Stimulated activated CD8-positive, alpha-beta memory T cell treated with anti-CD3 and anti-CD28 coated beads, Interleukin-12 subunit alpha, Interleukin-12 subunit beta, amount 100 ng/mL, for 24 hours (primary cell): ENCODE results near the gene MGAT5.
"Not testable (repeated sequence)": the region's sequence is repeated elsewhere in the genome, so short reads cannot be mapped to it uniquely, and the experiment has no call there.

Experiments used
- DNase-seq: peaks from one replicate; pipeline ENCODE4 v3.0.0-alpha.2; 2020; ENCODE audit errors: extremely low read depth

MGAT5 gene

DNA sequence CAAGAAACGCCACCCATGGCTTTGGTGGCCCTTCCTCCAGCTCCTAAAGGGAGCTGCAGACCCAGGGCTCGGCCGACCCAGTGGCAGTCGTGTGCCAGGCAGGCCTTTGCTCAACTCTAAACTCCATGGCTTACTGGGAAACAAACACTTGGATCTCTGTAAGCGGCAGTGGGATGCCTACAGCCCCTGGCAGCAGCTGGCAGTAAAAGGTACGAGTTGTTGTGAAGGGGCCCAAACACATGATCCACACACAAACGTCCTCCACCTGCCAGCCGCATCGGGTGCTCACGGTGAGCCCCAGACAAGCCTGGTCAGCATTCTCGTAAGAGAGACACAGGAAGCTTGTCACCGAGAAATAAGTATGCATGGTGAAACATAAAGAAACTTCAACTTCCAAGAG lies 214.9 kb downstream of the MGAT5 start:
- DNase-seq: no peak

DNA sequence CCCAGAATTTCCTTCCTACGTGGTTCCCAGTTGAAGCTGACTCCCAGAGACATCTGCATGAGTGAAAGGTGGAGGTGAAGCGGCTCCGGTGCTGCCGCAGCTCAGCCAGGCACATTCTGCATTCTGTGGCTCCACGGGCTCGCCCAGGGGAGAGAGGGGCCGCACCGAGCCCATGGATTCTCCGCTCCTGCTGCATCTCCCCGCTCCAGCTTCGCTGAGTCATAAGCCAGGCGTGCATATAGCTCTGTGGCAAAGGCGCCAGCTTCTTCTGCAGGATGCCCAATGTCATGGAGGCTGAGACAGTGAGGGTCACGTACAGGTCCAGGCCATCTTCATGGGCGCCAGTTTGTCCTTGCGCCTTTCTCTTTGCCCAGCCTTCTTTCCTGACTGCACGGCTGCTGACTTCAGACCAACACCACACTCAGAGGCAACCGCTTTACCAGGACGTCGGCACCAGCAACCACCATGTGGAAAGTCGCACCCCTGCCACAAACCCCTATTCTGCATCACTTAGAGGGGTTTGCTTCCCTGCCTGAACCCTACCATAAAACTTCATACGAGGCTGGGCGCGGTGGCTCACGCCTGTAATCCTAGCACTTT lies 215.7 kb downstream of the MGAT5 start:
- no peak for DNase-seq

DNA sequence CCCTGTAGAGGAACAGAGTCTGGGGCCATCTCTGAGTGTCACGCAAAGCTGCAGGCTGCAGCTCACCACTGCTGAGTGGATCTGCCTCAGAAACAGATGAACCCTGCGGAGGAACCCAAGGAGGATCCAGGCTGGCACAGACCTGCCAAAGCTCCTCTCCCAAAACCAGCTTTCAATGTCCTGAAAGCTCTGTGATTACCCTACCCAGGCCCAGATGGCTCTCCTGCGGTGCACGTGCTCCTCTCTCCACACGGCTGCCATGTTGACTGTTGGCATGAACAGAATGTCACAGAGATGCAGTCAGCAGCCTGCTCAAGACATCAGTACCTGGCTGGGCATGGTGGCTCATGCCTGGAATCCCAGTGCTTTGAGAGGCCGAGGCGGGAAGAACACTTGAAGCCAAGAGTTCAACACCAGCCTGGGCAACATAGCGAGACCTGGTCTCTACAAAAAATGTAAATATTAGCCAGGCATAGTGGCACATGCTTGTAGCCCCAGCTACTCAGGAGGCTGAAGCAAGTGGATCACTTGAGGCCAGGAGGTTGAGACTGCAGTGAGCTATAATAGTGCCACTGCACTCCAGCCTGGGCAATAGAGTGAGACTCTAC lies 216.8 kb downstream of the MGAT5 start:
- DNase-seq: no peak

DNA sequence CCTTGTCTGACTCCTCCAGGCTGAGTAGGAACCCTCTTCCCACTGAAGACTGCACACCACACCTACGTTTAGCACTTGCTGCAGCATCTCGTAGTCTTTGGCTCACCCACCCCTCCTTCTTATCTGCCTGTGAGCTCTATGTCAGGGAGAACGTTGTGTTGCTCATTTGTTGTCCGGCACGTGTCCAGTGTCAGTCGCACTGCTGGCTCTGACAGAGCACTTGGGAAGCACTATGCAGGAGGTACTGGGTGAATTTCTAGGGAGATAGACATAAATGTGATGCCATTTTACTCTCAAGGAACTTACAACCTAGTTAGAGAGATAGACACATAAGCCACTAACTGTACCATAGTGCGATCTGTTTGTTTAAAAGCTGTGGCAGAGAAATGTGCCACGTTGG lies 223.1 kb downstream of the MGAT5 start:
- not testable (repeated sequence) for DNase-seq

DNA sequence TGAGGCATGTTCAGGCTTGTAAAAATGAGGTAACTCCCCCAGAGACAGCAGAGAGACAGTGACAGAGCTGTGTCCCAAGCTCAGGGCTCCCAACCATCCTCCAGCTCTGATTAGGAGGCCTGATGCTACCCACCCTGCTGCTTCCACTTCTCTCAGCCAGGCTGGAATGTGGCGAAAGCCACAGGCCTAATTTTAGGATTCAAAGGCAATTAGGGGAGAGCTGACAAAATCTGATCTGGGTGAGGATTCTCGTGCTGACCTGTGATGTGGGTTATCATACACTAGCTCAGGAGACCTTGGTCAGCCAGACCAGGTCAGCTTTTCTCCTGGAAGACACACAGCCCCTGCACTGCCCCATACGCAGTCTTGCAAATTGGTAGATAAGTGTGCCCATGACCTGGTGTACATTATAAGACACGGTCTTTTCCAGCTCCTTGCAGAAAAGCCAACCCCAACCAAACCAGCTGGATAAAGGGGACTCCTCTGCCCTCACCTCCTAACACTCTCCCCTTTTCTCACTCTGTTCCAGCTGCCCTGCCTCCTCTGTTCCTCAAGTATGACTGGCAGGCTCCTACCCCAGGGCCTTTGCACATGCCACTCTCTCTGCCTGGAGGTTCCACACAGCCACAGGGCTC lies 225.9 kb downstream of the MGAT5 start:
- DNase-seq: no peak

DNA sequence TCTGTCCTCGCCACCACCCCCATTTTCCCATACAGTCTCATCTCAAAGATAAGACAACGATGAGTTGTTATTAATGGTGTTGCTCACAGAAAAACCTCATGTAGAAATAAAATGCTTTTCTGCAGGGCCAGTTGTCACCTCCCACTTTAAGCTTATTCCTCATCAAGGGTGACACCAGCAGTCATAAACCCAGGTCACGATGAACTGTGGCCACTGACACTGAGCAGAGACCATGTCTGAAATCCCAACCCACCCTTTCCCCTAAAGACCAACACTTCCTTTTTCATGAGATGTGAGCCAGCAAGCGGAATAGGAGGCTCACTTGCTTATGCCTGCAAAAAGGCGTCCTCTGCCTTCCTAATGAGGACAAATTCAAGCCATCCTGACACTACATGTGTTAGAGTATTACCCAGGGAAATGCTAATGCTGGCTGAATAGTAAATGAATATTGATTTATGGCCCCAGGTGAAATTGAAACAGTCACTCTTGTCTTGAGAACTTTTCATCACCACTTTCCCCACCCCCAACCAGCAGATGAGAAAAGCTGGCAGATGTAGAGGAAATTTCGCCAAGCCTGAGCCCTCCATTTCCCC lies 228.4 kb downstream of the MGAT5 start:
- DNase-seq: no peak

DNA sequence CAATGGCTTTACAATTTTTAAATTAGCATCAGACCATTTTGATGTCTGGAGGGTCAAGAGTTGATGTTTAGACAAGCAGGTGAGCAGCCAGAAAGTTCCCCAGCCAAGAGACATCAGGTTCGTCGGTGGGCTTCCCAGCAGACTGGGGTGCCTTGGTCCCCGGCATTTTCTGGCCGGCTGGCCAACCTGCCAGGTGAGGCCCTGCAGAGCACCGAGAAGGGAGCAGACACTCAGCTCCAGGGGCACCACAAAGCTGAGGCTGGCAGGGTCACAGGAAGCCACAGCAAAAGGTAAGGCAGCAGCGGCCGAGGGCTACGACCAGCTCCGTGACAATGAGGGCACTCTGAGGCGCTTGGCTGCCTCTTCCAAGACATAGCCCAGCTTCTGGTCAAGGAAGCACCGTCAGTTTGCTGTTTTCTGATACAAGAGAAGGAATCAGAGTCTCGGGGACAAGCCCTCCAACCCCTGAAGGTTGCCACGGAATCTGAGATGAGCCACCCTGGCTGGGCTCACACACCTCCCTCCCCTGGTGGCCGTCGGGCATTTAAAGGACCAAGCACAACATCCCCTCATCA lies 229.0 kb downstream of the MGAT5 start:
- DNase-seq: no peak

DNA sequence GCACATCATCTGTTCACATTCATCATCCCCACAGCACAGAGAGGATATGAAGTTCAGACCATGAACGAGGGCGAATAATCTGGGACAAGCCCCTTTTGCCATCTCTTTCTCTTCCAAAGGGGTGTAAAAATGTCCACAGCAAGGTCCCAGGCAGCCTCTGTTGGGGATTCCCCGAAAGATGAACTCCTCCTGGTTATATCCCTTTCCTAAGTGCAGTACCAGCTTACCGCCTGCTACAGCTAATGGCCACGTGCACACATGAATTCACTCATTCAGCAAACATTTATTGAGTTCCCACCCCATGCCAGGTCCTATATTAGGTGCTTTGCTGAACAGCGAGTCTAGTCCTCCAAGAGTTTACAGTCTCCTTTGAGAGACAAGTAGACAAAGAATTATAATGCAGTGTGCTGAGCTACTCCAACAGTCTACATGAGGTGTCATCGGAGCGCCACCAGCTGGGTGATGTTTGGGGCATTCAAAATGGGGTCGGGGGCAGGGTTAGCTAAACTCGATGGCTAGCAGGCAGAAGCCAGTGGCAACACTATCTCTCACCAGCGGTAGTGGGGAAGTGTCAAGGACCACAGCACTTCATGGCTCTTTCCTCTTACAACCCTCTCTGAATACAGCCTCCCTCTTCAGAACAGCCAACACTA lies 236.0 kb downstream of the MGAT5 start:
- DNase-seq: no peak

DNA sequence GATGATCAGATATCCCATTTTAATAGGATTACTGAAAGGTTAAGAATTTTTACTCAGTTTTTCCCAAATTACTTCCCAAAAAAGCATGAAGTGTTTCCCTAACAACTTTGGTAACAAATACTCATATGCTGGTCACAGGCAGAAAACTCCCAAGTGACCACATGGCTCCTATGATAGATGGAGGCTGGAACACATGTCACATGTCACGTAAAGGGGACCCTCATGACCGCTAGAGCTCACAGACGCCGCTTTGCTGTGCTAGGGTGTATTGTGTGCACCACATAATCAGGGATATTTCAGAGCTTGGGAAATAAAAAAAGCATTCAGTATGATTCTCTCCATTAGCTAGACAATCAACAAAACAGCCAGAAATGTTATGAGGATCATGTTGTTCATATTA lies 236.7 kb downstream of the MGAT5 start:
- no peak for DNase-seq

DNA sequence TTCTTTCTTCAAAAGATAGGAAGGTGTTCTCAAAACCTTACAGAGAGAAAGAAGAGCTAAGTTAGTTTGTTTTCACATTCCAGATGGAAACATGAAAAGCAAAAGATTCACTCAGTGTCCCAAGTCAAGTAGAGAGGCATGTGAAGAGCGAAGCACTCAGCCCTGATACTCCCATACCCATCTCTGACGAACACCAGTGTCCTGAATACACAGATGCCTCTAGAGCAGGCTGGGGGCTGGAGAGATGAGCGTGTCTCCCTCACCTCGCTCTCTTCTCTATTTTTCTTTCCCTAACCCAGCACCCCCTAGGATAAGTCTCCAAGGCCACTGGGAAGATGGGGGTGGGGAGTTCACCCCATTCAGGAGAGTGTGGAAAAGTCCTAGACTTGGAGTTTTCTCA lies 237.2 kb downstream of the MGAT5 start:
- DNase-seq: no peak

DNA sequence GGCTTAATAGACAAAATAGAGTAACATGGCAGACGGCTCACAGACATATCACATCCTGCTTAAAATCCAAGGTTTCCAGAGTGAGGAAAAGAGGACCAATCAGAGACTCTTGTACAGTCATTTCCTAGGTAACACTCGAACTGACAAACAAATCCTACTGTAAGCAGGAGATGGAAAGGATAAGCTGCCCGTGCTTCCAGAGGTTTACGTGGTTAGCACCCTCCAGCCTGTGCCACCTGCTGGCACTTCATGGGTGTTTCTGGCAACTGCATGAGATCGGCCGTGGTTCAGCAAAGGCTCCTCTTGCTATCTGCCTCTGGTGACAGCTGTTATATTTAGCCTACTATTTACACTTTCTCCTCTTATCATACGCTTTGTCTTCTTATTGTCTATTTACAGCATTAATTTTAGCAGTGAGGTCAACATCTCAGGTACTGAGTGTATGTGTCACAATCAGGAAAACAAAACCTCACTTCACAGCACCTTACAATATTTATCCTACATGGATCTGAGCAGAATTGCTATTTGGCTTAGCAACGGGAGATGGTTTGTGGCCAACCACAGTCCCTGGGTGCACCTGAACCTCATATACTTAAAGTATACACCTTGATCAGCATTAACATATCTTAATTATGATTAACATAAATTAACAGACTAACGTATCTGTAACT lies 238.0 kb downstream of the MGAT5 start:
- no peak for DNase-seq

DNA sequence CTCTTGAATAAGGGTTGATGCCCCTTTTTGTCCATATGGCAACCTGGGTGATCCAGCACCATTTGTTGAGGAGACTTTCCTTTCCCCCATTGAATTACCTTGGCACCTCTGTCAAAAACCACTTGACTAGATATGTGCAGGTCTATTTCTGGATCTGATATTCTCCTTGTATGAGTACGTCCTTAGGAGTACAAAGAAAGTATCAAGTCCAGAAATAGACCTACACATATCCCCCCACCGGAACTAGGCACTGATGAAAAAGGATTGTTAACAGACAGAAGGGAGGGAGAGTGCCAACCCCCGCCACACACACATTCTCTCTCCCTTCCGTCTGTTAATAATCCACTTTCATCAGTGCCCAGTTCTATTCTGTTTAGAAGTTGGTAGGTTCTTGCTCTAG lies 239.9 kb downstream of the MGAT5 start:
- no peak for DNase-seq

DNA sequence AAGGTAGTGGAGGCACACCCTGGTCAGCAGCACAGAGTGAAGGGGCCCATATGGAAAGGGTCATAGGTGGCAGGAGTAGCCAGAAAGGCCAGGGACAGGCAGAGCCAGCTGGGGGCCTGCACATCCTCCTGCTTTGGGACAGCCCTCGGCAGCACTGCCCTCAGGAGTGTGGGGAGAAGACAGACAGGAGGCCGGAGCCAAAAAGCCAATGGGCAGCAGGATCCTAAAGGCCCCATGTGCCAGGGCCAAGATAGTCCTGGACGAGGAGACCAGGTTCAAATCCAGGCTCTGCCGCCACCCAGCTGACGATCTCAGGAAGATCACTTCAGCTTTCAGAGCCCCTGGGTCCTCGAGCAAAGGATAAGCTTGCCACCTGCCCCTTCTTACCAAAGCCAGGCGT lies 244.8 kb downstream of the MGAT5 start:
- no peak for DNase-seq

DNA sequence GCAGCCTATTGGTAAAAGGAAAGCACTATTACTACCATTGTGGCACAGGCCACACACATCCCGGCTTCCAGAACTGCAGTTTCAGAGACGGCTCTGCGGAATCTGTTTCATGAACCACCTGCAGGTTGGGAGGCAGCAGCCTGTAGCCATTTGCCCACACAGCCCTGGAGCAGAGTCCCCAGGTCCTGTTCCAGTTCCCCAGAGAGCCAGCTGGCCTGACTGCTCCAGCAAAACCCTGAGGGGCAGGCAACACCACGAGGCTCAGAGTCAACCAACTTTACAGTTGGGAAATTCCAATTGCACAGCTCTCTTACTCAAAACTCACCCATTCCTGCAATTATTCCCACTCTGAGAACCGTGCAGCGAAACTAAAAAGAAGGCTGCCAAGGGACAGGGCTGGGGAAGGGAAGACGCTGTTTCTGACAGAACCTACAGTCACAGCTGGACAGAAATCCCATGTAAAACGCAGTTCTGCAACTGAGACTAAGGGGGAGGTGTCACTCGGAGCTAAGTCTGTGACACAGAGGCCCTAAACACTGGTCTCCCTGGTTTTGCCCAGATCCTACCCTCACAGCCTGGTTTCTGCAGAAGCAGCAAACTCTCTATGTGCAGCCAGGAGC lies 245.5 kb downstream of the MGAT5 start:
- no peak for DNase-seq

DNA sequence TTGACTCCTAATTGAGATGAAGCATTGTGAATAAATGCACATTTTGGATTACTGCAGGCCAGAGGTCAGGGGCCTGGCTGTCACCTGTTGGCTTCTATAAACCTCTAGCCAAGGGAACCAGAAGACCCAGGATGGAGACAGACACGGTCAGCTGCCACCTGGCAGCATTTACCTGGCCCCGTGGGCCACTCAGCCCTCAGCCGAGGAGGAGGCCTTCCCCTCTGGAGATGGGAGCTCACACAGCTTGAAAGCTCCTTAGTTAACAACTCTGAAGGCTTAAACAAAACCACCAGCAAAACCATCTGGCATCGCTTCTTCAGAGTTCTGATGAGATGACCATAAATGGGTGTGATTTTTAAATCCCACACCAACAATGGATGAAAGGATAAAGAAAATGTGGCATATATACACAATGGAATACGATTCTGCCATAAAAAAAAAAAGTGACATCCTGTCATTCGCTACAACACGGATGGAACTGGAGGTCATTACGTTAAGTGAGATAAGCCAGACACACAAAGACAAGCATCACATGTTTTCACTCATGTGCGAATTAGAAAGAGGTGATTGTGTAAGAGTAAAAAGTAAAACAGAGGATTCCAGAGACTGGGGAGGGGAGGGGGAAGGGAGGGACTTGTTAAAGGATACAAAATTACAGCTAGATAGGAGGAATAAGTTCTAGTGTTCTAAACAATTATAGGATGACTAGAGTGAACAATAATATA lies 246.5 kb downstream of the MGAT5 start:
- DNase-seq: no peak

DNA sequence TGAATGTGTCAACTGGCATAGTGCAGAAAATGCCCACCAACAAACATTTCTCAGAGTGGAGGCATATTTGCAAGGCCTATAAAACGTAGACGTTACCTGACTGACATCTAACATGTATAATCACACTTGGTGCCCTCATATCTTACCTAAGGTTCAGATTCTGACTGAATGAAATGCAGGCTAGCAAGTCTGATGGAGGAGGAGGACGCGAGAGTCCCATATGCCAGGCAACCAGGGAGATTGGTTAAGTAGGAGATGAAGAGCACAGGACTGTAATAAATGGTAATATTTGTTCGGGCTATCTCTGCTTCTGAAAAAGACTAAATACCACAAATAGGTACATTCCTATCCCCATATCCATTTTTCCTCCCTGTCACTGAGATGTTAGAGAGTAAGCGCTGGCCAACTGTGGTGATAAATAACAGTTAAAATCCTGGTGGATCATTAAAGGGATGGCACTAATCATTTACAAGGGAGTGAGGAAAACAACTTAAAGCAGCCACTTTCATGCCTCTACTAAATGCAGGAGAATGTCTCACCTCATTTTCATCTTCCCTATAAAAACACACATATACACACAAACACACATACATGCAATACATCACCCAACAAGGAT lies 247.7 kb downstream of the MGAT5 start:
- no peak for DNase-seq

DNA sequence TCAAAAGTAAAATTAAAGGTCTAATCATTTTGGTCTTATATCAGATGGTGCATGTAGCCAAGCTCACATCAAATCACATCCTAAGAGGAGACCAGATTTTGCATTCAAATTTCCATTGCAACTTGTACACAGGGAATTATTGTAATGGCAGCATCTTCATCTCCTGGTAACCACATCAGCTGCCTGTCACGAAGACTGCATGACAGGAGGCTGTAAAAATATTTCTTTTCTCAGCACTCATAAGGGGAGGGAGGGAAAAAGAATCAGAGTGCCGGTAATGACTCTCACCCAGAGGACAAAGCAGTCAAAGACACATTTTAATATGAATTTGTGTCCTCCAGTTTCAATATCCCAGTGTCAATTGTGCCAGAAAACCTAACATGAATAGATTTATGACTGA lies 248.2 kb downstream of the MGAT5 start:
- DNase-seq: no peak
